ENCODE results near the gene TLE2.
A peak's percentile ranks its signal among the peaks of the same experiment; 100 is the strongest.
"Not testable (repeated sequence)": the region's sequence is repeated elsewhere in the genome, so short reads cannot be mapped to it uniquely, and the experiment has no call there.

TLE2 gene

GRCh38 chr19:3012621-3013262 lies 16.3 kb downstream of the TLE2 start:
- no peak for DNase-seq

- DNase-seq: not testable (repeated sequence)
Measured at GRCh38 chr19:3012059-3012458, 17.0 kb downstream of the TLE2 start.

DNA sequence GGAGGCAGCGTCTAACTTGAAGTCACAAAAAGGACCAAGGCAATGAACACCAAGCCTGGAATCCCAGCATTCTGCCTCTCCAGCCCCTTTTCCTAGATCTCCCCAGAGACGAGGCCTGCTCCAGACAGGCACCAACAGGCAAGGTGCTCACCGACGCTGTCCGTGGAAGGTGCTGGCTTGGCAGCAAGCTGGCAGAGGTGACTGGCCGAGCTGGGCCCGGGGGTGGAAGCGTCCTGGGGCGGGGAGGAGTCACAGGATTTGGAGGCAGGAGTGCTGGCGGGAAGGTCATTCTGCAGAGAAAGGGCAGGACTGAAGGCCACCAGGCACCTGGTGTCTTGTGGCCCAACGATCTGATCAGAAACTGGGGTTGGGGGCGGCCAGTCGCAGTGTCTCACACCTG lies 18.2 kb downstream of the TLE2 start:
- no peak for DNase-seq

- DNase-seq: no peak
Measured at GRCh38 chr19:3008994-3009393, 20.1 kb downstream of the TLE2 start.

DNA sequence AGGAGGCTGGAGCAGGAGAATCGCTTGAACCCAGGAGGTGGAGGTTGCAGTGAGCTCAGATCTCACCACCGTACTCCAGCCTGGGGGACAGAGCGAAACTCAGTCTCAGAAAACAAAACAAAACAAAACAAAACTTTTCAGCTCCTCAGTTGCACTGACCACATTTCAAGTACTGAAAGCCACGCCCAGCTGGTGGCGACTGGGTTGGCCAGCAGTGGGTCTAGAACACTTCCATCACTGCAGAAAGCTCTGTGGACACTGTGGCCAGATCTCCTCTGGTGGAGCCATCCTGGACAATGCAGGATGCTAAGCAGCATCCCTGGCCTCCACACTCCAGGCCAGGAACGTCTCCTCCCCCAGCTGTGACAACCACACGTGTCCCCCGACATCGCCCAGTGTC lies 21.1 kb downstream of the TLE2 start:
- DNase-seq: no peak

DNA sequence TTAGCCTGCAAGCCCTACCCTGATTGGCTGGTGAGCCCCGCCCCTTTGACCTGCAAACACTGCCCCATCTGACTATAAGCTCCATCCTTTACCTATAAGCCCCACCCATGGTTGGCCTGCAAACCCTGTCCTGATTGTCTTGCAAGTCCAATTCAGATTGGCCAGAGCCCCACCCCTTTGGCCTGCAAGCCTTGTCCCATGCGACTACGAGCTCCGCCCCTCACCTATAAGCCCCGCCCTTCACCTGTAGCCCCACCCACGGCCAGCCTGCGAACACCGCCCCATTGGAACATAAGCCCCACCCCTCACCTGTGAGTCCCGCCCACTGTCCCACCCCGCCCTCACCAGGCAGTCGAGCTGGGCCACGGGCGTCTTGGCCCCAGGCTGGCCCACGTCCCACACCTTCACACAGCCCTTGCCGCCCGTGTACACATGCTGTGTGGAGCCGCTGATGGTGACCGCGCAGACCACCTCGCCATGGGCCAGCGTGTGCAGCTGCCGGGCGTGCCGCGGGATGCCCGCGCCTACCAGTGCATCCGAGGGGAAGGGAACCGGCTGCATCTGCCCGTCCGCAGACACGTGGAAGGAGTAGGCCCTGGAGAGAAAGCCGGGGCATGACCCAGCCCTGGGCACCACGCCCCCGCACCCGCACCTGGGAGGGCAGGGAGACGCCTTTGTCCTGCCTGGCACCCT lies 22.9 kb downstream of the TLE2 start:
- no peak for DNase-seq

DNA sequence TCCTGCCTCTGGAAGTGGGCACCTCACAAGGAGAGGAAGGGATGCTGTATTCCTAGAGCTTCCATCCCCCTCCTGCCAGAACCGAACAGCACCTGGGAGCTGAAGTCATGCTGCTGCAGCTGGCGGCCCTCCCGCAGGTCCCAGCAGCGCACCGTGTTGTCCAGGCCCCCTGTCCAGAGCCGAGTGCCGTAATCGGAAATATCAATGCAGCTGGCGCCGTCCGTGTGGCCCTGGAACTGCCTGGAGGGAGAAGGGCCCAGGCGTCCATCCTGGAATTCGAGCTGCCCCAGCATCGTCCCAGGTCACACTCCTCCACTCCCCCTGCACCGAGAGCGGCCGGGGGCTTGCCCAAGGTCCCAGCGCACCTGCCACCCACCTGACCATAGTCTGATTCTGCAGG lies 23.7 kb downstream of the TLE2 start:
- no peak for DNase-seq

GRCh38 chr19:3004522-3004921 lies 24.6 kb downstream of the TLE2 start:
- DNase-seq: no peak

DNA sequence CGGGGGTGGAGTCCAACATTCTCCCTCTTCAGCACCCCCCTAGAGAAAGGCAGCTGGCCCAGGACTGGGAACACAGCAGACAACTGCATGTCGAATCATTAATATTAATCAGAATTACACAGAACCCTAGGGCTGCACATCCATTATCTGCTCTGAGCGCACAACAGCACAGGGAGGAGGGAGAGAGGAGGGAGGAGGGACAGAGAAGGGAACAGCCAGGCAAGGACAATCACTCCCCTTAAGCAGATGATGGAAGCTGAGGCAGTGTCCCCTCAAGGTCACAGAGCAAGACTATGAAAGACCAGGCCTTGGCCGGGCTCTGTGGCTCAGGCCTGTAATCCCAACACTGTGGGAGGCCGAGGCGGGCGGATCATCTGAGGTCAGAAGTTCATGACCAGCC lies 26.0 kb downstream of the TLE2 start:
- no peak for DNase-seq

DNA sequence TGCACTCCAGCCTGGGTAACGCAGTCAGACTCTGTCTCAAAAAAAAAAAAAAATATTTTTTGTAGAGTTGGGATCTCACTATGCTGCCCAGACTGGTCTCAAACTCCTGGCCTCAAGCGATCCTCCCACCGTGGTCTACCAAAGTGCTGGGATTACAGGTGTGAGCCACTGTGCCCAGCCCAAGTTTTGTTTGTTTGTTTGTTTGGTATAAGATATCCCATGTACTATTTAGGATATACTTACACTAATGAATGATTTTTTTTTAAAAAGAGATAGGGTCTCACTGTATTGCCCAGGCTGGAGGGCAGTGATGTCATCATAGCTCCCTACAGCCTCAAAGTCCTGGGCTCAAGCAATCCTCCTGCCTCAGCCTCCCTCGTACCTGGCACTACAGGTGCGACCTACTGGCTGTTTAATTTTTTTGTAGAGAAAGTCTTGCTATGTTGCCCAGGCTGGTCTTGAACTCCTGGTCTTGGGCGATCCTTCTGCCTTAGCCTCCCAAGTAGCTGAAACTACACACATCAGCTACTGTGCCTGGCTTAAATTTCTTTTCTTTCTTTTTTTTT lies 27.8 kb downstream of the TLE2 start:
- DNase-seq: no peak

- DNase-seq: no peak
Measured at GRCh38 chr19:2998642-2999041, 30.4 kb downstream of the TLE2 start.

DNA sequence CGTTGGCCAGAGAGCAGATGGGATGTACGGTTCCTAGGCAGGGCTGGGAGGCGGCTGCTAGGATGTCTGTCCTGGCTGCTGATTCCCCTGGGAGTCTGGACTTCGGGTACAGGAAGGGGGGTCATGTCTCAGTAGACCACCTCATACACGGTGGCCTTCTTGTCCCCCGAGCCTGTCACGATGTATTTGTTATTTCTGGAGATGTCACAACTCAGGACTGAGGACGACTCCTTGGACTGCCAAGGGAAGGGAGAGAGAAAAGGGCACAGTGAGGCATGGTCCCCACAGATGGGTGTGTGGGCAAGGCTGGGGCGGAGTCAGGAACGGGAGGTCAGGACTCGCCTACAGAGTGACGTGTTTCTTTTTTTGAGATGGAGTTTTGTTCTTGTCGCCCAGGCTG lies 31.4 kb downstream of the TLE2 start:
- DNase-seq: no peak

DNA sequence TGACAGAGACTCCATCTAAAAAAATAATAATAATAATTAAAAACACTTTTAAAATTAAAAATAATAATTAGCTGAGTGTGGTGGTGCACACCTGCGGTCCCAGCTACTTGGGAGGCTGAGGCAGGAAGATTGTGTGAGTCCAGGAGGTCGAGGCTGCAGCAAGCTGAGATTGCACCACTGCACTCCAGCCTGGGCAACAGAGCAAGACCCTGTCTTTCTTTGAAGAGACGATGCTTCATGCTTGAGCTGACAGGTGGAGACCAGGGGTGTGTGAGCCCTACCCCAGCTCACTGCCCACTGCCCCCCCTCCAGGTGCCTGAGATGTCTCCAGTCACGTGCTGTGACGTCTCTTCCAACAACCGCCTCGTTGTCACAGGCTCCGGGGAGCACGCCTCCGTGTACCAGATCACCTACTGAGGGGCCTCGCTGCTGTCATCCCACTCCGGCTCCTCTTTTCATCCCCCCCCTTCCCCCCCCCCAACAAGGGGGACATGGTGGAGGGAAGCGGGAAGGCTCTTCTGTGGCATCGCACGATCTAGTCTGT lies 34.4 kb downstream of the TLE2 start:
- DNase-seq: no peak

DNA sequence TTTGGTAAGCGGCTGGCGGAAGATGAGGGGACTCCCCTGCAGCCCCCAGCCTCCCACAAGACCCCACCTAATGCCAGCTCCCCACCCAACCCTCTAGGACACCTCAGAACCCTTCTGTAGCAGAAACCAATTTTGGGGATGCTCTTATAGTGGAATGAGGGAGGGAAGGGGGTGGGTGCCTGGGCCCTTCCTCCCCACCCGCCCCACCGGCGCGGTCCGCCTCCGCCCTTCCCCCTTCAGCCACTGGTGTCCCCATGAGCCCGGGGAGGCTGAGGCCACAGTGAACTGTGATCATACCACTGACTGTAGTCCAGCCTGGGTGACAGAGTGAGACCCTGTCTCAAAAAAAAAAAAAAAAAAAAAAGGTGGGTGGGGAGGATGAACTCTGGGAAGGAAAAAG lies 35.5 kb downstream of the TLE2 start:
- DNase-seq: no peak

DNA sequence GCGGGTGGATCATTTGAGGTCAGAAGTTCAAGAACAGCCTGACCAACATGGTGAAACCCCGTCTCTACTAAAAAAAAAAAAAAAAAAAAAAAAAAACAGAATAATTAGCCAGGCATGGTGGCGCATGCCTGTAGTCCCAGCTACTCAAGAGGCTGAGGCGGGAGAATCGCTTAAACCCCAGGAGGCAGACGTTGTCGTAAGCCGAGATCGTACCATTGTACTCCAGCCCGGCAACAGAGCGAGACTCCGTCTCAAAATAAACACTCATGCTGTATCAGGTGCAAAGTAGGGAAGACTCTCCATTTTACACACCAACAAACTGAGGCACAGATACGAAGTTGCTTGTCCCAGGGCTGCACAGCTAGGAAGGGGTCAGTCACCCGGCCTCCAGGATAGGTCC lies 36.1 kb downstream of the TLE2 start:
- DNase-seq: no peak

- not testable (repeated sequence) for DNase-seq
Measured at GRCh38 chr19:2992333-2992732, 36.7 kb downstream of the TLE2 start.

DNA sequence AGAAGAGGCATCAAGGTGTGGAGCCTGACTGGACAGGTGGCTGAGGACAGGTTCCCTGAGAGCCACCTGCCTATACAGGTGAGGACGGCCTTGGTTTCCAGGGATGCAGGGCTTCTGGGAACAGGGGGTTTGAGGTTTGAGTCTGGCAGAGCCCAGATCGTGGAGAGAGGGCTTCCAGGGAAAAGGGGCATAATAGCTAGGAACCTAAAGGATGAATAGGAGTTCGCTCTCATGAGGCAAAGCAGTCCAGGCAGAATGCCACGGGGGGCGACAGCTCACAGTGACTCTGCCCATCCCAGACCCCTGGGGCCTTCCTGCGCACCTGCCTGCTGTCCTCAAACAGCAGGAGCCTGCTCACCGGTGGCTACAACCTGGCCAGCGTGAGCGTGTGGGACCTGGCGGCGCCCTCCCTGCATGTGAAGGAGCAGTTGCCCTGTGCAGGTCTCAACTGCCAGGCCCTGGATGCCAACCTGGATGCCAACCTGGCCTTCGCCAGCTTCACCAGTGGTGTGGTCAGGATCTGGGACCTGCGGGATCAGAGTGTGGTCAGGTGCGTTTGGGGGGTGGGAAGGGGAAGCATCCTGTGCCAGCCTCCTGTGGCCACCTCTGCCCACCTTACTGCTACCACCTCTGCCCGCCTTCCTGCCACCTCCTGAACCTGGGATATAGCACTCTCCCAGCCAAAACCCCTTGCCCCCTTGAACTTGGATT lies 39.7 kb downstream of the TLE2 start:
- no peak for DNase-seq

GRCh38 chr19:2988568-2988967 lies 40.5 kb downstream of the TLE2 start:
- no peak for DNase-seq

GRCh38 chr19:2987797-2988196 lies 41.3 kb downstream of the TLE2 start:
- DNase-seq: no peak

DNA sequence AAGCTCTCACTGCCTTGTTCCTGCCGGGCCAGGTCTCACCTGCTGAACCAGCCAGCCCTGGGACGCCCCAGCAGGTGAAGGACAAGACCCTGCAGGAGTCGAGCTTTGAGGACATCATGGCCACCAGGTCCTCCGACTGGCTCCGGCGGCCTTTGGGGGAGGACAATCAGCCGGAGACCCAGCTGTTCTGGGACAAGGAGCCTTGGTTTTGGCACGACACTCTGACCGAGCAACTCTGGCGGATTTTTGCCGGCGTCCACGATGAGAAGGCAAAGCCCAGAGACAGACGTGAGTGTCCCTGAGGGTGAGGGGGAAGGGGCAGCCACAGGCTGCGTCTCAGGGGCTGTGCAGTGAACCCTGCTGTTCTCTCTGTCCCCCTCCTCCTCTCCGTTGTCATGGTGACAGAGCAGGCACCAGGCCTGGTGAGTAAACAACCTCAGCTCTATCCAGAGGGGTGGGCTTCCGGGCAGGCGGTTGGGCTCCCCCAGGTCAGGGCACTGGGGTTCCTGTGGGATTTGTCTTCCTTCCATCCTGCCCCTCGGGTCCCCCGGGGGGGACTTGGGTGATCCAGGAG lies 42.0 kb downstream of the TLE2 start:
- DNase-seq: peak; percentile 57

DNA sequence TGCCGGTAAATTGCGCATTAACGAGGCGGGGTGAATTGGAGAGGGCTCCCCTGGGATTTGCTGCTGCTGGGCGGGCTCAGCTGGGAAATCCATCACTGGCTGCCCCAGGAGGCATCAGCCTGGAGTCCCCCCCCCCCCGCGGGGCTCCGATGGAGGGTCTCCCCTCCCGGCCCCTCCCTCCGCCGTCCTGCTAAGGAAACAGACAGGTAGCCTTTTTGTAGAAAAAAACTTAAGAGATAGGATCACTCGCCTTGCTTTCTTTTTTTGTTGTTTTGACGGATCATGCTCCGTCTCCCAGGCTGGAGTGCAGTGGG lies 44.9 kb downstream of the TLE2 start:
- DNase-seq: no peak

- DNase-seq: peak; percentile 84
Measured at GRCh38 chr19:2983351-2984214, 45.5 kb downstream of the TLE2 start.

DNA sequence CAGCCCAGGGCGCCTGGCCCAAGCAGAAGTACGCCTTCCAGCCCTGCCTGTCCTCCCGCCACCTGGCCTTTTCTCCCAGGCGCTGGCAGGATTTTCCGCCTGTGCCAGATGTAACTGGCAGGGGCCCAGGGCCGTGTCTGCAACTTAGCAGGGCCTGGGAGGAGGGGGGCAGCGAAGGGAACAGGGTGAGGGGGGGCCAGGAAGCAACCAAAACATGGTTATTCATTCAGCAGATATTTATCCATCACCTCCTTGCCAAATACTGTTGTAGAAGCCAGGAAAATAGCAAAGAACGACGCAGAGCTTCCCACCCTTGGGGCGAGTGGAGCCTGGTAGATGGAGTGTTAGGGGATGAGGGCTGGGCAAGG lies 46.1 kb downstream of the TLE2 start:
- peak; percentile 94 for DNase-seq
